ENCODE data around the gene TPRN.

- TF ChIP-seq CTCF (IDR thresholded peaks at IDR 0.05) = no peak
- TF ChIP-seq POLR2A (IDR thresholded peaks at IDR 0.05) = no peak
Observed at GRCh38 chr9:137226338-137227053, 26.0 kb upstream of the TPRN start.

Measured in sigmoid colon (tissue), 3 donors.